Trophoblast cell (in vitro differentiated cells and primary cell): ENCODE measurements around the gene BROX.

ENCODE experiments used
- DNase-seq, 2 donors: peaks; one replicate each; pipeline ENCODE4 v3.0.0-alpha.2; 2016
- H2AFZ ChIP-seq: 2 replicates; pipeline ENCODE4 v1.6.1; 2013; ENCODE audit warnings: low read length, moderate library complexity, mild to moderate bottlenecking; ENCODE audit not compliant: insufficient read depth, poor library complexity
- H2AK5ac ChIP-seq: 2 replicates; pipeline ENCODE4 v1.6.1; 2013; ENCODE audit warnings: mild to moderate bottlenecking, low read length
- H2BK120ac ChIP-seq: 2 replicates; pipeline ENCODE4 v1.6.1; 2013; ENCODE audit warnings: low read length, mild to moderate bottlenecking, moderate library complexity; ENCODE audit not compliant: insufficient read depth, poor library complexity
- H2BK12ac ChIP-seq: 2 replicates; pipeline ENCODE4 v1.6.1; 2013; ENCODE audit warnings: mild to moderate bottlenecking, low read length, moderate library complexity
- H2BK5ac ChIP-seq: 2 replicates; pipeline ENCODE4 v1.6.1; 2013; ENCODE audit warnings: low read length, low read depth, moderate library complexity, mild to moderate bottlenecking; ENCODE audit not compliant: poor library complexity
- H3K14ac ChIP-seq: 2 replicates; pipeline ENCODE4 v1.6.1; 2013; ENCODE audit warnings: mild to moderate bottlenecking, low read length
- H3K18ac ChIP-seq: 2 replicates; pipeline ENCODE4 v1.6.1; 2013; ENCODE audit warnings: mild to moderate bottlenecking, low read length
- H3K23ac ChIP-seq: 2 replicates; pipeline ENCODE4 v1.6.1; 2013; ENCODE audit warnings: low read length
- H3K27ac ChIP-seq: 2 replicates; pipeline ENCODE4 v1.5.1; 2013; ENCODE audit warnings: low read depth, mild to moderate bottlenecking, inconsistent platforms, low read length, moderate library complexity
- H3K27me3 ChIP-seq: 2 replicates; pipeline ENCODE4 v1.6.1; 2013; ENCODE audit warnings: inconsistent platforms, mild to moderate bottlenecking, low read length, moderate library complexity; ENCODE audit not compliant: insufficient read depth
- H3K36me3 ChIP-seq, 2 experiments: 1 replicate in 1 of 2; 2 replicates in 1 of 2; pipeline ENCODE4 v1.6.1; 2013; ENCODE audit warnings: low read length in 2 of 2, mild to moderate bottlenecking in 2 of 2, moderate library complexity in 1 of 2; ENCODE audit not compliant: insufficient read depth in 2 of 2, control insufficient read depth in 1 of 2
- H3K4ac ChIP-seq: 2 replicates; pipeline ENCODE4 v1.6.1; 2013; ENCODE audit warnings: low read depth, mild to moderate bottlenecking, low read length, moderate library complexity
- H3K4me1 ChIP-seq, 2 experiments: 1 replicate in 1 of 2; 2 replicates in 1 of 2; pipeline ENCODE4 v1.6.1; 2013; ENCODE audit warnings: low read length in 2 of 2, mild to moderate bottlenecking in 2 of 2, moderate library complexity in 1 of 2; ENCODE audit not compliant: insufficient read depth in 2 of 2, control insufficient read depth in 1 of 2
- H3K4me2 ChIP-seq: 2 replicates; pipeline ENCODE4 v1.6.1; 2013; ENCODE audit warnings: inconsistent platforms, mild to moderate bottlenecking, low read length, moderate library complexity
- H3K4me3 ChIP-seq: 2 replicates; pipeline ENCODE4 v1.5.1; 2013; ENCODE audit warnings: mild to moderate bottlenecking, low read depth, low read length, inconsistent platforms
- H3K79me1 ChIP-seq: one replicate; pipeline ENCODE4 v1.6.1; 2013; ENCODE audit warnings: low read length
- H3K79me2 ChIP-seq: 2 replicates; pipeline ENCODE4 v1.6.1; 2013; ENCODE audit warnings: low read length, mild to moderate bottlenecking; ENCODE audit not compliant: control insufficient read depth, insufficient read depth, poor library complexity
- H3K9ac ChIP-seq: 2 replicates; pipeline ENCODE4 v1.6.1; 2013; ENCODE audit warnings: mild to moderate bottlenecking, low read length
- H3K9me3 ChIP-seq: 2 replicates; pipeline ENCODE4 v1.6.1; 2013; ENCODE audit warnings: low read depth, mild to moderate bottlenecking, control low read depth, inconsistent platforms, low read length; ENCODE audit not compliant: insufficient read depth
- H4K12ac ChIP-seq: 2 replicates; pipeline ENCODE4 v1.6.1; 2013; ENCODE audit warnings: low read depth, mild to moderate bottlenecking, low read length, moderate library complexity
- H4K8ac ChIP-seq: 2 replicates; pipeline ENCODE4 v1.6.1; 2013; ENCODE audit warnings: low read depth, mild to moderate bottlenecking, low read length, moderate library complexity
- H4K91ac ChIP-seq: one replicate; pipeline ENCODE4 v1.6.1; 2013; ENCODE audit warnings: low read depth, mild to moderate bottlenecking, low read length, moderate library complexity
- WGBS: extraction: QIAGEN DNeasy Blood & Tissue Kit; methylation state at CpG from one replicate; pipeline ENCODE4 v1.1.7; 2013; ENCODE audit warnings: missing lambda C conversion rate; ENCODE audit not compliant: insufficient read length, insufficient coverage; ENCODE audit errors: extremely low coverage; 5-methylcytosine and 5-hydroxymethylcytosine counted together

The BROX gene

DNA sequence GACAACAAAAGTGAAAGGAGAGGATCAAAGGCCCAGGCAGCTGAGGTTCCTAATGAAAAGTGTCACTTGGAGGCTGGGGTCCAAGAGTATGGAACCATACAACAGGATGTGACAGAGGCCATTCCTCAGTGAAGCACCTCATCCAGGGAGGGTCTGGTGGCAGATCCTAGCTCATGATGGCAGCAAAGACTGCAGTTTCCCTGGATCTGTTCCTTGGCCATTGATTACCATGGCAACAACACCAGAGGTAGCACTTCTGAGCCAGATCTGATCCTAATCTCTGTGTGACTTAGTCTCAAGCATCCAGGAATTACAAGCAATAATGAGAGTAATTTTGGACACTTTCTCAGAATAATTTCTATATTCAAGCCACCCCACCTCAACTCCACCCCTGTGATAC is 37.6 kb downstream of the BROX start:
- H2AFZ ChIP-seq: no peak overlapping the region
- H3K23ac ChIP-seq: no peak overlapping the region
- H3K79me2 ChIP-seq: no peaks in the 10 kb centered on the region
- no peak overlapping the region for H3K14ac ChIP-seq
- H3K9me3 ChIP-seq: no peaks in the 10 kb centered on the region
- H3K27ac ChIP-seq: no peak overlapping the region
- H2BK5ac ChIP-seq: no peak overlapping the region
- no peak overlapping the region for H2AK5ac ChIP-seq
- no peak overlapping the region for H4K12ac ChIP-seq
- no peak overlapping the region for H3K4me2 ChIP-seq
- no peaks in the 10 kb centered on the region for H3K27me3 ChIP-seq
- H3K36me3 ChIP-seq: no peaks in the 10 kb centered on the region
- H3K4me3 ChIP-seq: no peak overlapping the region
- H4K8ac ChIP-seq: no peak overlapping the region
- DNase-seq: no peak
- no peak overlapping the region for H2BK12ac ChIP-seq
- H3K79me1 ChIP-seq: no peaks in the 10 kb centered on the region
- no peak overlapping the region for H2BK120ac ChIP-seq
- no peak overlapping the region for H3K4ac ChIP-seq
- no peaks in the 10 kb centered on the region for H3K4me1 ChIP-seq
- no peak overlapping the region for H3K18ac ChIP-seq
- no peak overlapping the region for H3K9ac ChIP-seq
- H4K91ac ChIP-seq: no peak overlapping the region

- no peak overlapping the region for H3K18ac ChIP-seq
- H4K8ac ChIP-seq: no peak overlapping the region
- H3K27me3 ChIP-seq: no peaks in the 10 kb centered on the region
- no peak overlapping the region for H3K4ac ChIP-seq
- H3K4me1 ChIP-seq: no peaks in the 10 kb centered on the region
- no peak overlapping the region for H3K23ac ChIP-seq
- no peak overlapping the region for H4K91ac ChIP-seq
- H2BK12ac ChIP-seq: no peak overlapping the region
- WGBS: no CpG with 5 or more reads among the region's 1 CpG
- H3K4me3 ChIP-seq: no peak overlapping the region
- no peaks in the 10 kb centered on the region for H3K9me3 ChIP-seq
- no peak overlapping the region for H2BK120ac ChIP-seq
- no peak for DNase-seq
- no peak overlapping the region for H2AFZ ChIP-seq
- H3K36me3 ChIP-seq: no peaks in the 10 kb centered on the region
- no peak overlapping the region for H3K9ac ChIP-seq
- no peak overlapping the region for H3K4me2 ChIP-seq
- H2AK5ac ChIP-seq: no peak overlapping the region
- H3K27ac ChIP-seq: no peak overlapping the region
- H4K12ac ChIP-seq: no peak overlapping the region
- H3K79me1 ChIP-seq: no peaks in the 10 kb centered on the region
- H3K79me2 ChIP-seq: no peaks in the 10 kb centered on the region
- H2BK5ac ChIP-seq: no peak overlapping the region
- no peak overlapping the region for H3K14ac ChIP-seq
Observed at GRCh38 chr1:222750651-222751050, 38.3 kb downstream of the BROX start.

- H3K23ac ChIP-seq: no peak overlapping the region
- H3K36me3 ChIP-seq: no peaks in the 10 kb centered on the region
Observed at GRCh38 chr1:222751255-222751654, 38.9 kb downstream of the BROX start.

DNA sequence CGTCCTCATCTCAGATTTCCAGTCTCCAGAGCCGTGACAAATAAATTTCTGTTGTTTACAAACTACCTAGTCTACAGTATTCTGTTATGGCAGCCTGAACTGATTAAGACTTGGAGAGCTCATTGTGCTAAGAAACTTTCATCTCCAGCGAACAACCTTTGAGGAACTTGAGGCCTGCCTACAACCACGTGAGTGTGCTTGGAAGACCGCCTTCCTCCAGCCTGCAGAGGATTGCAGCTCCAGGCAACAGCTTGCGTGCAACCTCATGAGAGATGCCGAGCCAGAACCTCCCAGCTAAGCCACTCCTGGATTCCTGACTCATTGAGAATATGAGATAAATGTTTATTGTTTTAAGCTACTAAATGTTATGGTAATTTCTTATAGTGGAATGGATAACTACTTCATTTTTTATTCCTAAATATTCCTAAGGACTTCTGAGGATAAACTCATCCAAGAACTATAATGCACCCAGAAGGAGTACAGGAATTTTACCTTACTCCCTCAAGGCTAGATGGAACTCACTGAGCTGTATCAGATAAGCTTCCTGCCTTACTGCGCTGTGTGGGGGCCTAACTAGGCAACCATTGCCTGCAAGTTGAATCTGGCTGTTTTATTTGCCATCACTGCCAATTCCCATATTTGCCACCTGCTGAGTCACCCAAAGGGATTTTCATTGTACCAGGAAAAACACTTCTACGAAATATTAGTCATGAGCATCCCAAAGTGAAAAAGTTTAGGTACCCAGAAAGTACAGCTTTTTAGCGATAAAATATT is 42.2 kb downstream of the BROX start:
- no CpG with 5 or more reads among the region's 10 CpGs for WGBS
- H2BK120ac ChIP-seq: no peak overlapping the region
- H2BK5ac ChIP-seq: no peak overlapping the region

More at GRCh38 chr1:222751255-222751654, 38.9 kb downstream of the BROX start:
- Histone ChIP-seq H3K18ac (no peak overlapping the region), H3K4me2 (no peak overlapping the region), H2BK5ac (no peak overlapping the region), H2BK12ac (no peak overlapping the region), H3K9ac (no peak overlapping the region), H3K4me3 (no peak overlapping the region), H4K12ac (no peak overlapping the region), H2AK5ac (no peak overlapping the region), H3K4ac (no peak overlapping the region), H3K79me1 (no peaks in the 10 kb centered on the region), H2AFZ (no peak overlapping the region), H2BK120ac (no peak overlapping the region), H3K9me3 (no peaks in the 10 kb centered on the region), H3K79me2 (no peaks in the 10 kb centered on the region), H3K4me1 (no peaks in the 10 kb centered on the region), H4K91ac (no peak overlapping the region), H3K14ac (no peak overlapping the region), H4K8ac (no peak overlapping the region), H3K27ac (no peak overlapping the region), H3K27me3 (no peaks in the 10 kb centered on the region)
- no CpG with 5 or more reads among the region's 3 CpGs for WGBS
- DNase-seq: no peak

More for the DNA sequence above, 42.2 kb downstream of the BROX start:
- H3K27me3 ChIP-seq: no peaks in the 10 kb centered on the region
- no peak overlapping the region for H3K4me3 ChIP-seq
- H3K79me1 ChIP-seq: no peaks in the 10 kb centered on the region
- H4K91ac ChIP-seq: no peak overlapping the region
- H3K9me3 ChIP-seq: no peaks in the 10 kb centered on the region
- H2AK5ac ChIP-seq: no peak overlapping the region
- peak in 1 of 2 donors; percentile 34 for DNase-seq
- H3K4me1 ChIP-seq: no peaks in the 10 kb centered on the region
- H2AFZ ChIP-seq: no peak overlapping the region
- H3K4me2 ChIP-seq: no peak overlapping the region
- H3K14ac ChIP-seq: no peak overlapping the region
- H3K79me2 ChIP-seq: no peaks in the 10 kb centered on the region
- no peak overlapping the region for H3K18ac ChIP-seq
- no peaks in the 10 kb centered on the region for H3K36me3 ChIP-seq
- no peak overlapping the region for H4K8ac ChIP-seq
- no peak overlapping the region for H3K27ac ChIP-seq
- no peak overlapping the region for H2BK12ac ChIP-seq
- H3K9ac ChIP-seq: no peak overlapping the region
- H3K4ac ChIP-seq: no peak overlapping the region
- H4K12ac ChIP-seq: no peak overlapping the region
- no peak overlapping the region for H3K23ac ChIP-seq
